Endothelial cell of umbilical vein (primary cell): ENCODE results near the gene TAGLN.

Experiments
- EZH2 ChIP-seq: IDR thresholded peaks from 2 replicates; pipeline ENCODE4 v1.6.1; 2012; ENCODE audit warnings: borderline replicate concordance, low read depth, mild to moderate bottlenecking, moderate library complexity, low read length, inconsistent platforms; ENCODE audit not compliant: severe bottlenecking
- GATA2 ChIP-seq: IDR thresholded peaks from 2 replicates; pipeline ENCODE4 v1.7.0; 2011; ENCODE audit warnings: low read depth, mild to moderate bottlenecking, moderate library complexity, mixed read lengths, low read length; ENCODE audit not compliant: insufficient read length, insufficient read depth
- JUN ChIP-seq: IDR thresholded peaks from 2 replicates; pipeline ENCODE4 v1.6.1; 2011; ENCODE audit warnings: borderline replicate concordance, low read depth; ENCODE audit not compliant: insufficient read length, insufficient read depth
- MYC ChIP-seq: IDR thresholded peaks from one replicate; pipeline ENCODE4 v1.6.1; 2011; ENCODE audit warnings: mild to moderate bottlenecking, low read depth, low read length
- POLR2A ChIP-seq: IDR thresholded peaks from 2 replicates; pipeline ENCODE4 v1.6.1; 2012; ENCODE audit warnings: low read depth, mild to moderate bottlenecking, control low read depth, low read length
- POLR2AphosphoS5 ChIP-seq: IDR thresholded peaks from 2 replicates; pipeline ENCODE4 v1.6.1; 2012; ENCODE audit warnings: low read depth, mild to moderate bottlenecking, control low read depth, low read length, moderate library complexity; ENCODE audit not compliant: insufficient read depth
- TF ChIP-seq, protein P1 (sequence below), 2 donors: IDR thresholded peaks; 1 replicate in 1 of 2; 2 replicates in 1 of 2; pipeline ENCODE4 v1.5.1; 2011; ENCODE audit warnings: low read length in 2 of 2, mild to moderate bottlenecking in 2 of 2, moderate library complexity in 2 of 2, control low read depth in 1 of 2, inconsistent platforms in 1 of 2, low read depth in 1 of 2; ENCODE audit not compliant: insufficient read depth in 1 of 2; ENCODE audit errors: extremely low read depth in 1 of 2
- TF ChIP-seq, protein P2 (sequence below): IDR thresholded peaks from 2 replicates; pipeline ENCODE4 v1.6.1; 2011; ENCODE audit not compliant: insufficient read depth, insufficient read length

GRCh38 chr11:117248341-117248740, 49.2 kb downstream of the TAGLN start:
- TF ChIP-seq, protein P1, sequence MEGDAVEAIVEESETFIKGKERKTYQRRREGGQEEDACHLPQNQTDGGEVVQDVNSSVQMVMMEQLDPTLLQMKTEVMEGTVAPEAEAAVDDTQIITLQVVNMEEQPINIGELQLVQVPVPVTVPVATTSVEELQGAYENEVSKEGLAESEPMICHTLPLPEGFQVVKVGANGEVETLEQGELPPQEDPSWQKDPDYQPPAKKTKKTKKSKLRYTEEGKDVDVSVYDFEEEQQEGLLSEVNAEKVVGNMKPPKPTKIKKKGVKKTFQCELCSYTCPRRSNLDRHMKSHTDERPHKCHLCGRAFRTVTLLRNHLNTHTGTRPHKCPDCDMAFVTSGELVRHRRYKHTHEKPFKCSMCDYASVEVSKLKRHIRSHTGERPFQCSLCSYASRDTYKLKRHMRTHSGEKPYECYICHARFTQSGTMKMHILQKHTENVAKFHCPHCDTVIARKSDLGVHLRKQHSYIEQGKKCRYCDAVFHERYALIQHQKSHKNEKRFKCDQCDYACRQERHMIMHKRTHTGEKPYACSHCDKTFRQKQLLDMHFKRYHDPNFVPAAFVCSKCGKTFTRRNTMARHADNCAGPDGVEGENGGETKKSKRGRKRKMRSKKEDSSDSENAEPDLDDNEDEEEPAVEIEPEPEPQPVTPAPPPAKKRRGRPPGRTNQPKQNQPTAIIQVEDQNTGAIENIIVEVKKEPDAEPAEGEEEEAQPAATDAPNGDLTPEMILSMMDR (IDR thresholded peaks at IDR 0.05; ENCODE audit: extremely low read depth in 1 of 2, insufficient read depth in 1 of 2, low read depth in 1 of 2, low read length in 2 of 2): no peak
- TF ChIP-seq GATA2 (no peak), POLR2A (no peak), POLR2AphosphoS5 (no peak), EZH2 (no peak), MYC (no peak), JUN (no peak)
- TF ChIP-seq, protein P2, sequence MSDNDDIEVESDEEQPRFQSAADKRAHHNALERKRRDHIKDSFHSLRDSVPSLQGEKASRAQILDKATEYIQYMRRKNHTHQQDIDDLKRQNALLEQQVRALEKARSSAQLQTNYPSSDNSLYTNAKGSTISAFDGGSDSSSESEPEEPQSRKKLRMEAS: no peak
